ENCODE data around the gene FXN.
A peak's percentile ranks its signal among the peaks of the same experiment; 100 is the strongest.
"Not testable (repeated sequence)": the region's sequence is repeated elsewhere in the genome, so short reads cannot be mapped to it uniquely, and the experiment has no call there.

FXN gene

GRCh38 chr9:69027355-69028097, 8.0 kb upstream of the FXN start:
- peak; percentile 73 for DNase-seq

GRCh38 chr9:69028754-69029153, 6.8 kb upstream of the FXN start:
- peak; percentile 9 for DNase-seq

GRCh38 chr9:69029535-69029934, 6.0 kb upstream of the FXN start:
- no peak for DNase-seq

DNA sequence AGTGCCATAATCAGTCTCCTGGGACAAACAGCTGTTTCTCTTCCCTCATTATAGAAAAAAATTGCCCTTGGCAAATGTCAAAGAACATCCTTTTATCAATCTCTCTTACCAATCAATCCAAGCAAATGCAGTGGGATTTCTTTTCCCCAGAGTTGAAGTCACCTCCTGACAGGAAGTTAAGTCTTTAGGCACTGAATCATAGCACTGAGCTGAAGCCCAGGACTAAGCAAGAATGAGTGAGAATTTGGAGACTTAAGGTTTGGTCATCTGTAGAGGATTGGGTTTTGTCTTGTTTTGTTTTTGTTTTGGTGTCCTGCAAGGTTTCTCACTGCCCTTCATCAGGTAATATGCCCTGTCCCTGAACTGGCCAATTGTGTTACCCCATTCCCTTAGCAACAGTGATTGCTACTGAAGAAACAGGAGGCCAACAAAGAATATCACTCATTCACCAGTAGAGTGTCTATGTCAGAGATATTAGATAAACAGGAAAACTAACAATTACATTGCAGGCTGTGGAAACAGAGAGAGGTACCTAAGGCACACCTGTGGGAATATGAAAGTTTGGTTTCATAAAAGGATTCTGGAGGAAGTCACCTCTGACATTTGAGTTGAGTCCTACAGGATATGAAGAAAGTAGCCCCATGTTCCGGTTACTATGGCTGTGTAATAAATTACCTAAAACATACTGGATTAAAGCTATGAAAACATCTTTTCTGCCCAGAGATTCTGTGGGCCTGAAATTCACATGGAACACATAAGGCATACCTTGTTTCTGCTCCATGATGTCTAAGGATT, 4.5 kb upstream of the FXN start:
- DNase-seq: no peak

GRCh38 chr9:69034071-69034470, 1.5 kb upstream of the FXN start:
- DNase-seq: no peak

DNA sequence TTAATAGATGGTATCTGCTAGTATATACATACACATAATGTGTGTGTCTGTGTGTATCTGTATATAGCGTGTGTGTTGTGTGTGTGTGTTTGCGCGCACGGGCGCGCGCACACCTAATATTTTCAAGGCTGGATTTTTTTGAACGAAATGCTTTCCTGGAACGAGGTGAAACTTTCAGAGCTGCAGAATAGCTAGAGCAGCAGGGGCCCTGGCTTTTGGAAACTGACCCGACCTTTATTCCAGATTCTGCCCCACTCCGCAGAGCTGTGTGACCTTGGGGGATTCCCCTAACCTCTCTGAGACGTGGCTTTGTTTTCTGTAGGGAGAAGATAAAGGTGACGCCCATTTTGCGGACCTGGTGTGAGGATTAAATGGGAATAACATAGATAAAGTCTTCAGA, 757 bp downstream of the FXN start:
- peak; percentile 22 for DNase-seq

DNA sequence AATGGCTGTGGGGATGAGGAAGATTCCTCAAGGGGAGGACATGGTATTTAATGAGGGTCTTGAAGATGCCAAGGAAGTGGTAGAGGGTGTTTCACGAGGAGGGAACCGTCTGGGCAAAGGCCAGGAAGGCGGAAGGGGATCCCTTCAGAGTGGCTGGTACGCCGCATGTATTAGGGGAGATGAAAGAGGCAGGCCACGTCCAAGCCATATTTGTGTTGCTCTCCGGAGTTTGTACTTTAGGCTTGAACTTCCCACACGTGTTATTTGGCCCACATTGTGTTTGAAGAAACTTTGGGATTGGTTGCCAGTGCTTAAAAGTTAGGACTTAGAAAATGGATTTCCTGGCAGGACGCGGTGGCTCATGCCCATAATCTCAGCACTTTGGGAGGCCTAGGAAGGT, 1.2 kb downstream of the FXN start:
- no peak for DNase-seq

- DNase-seq: no peak
Observed at GRCh38 chr9:69040646-69041045, 5.1 kb downstream of the FXN start.

- peak; percentile 90 for DNase-seq
Observed at GRCh38 chr9:69044240-69045219, 9.0 kb downstream of the FXN start.

- DNase-seq: no peak
Observed at GRCh38 chr9:69045821-69046220, 10.3 kb downstream of the FXN start.

GRCh38 chr9:69046723-69047122, 11.2 kb downstream of the FXN start:
- no peak for DNase-seq

GRCh38 chr9:69047371-69047770, 11.8 kb downstream of the FXN start:
- no peak for DNase-seq

- no peak for DNase-seq
Observed at GRCh38 chr9:69049094-69049493, 13.5 kb downstream of the FXN start.

DNA sequence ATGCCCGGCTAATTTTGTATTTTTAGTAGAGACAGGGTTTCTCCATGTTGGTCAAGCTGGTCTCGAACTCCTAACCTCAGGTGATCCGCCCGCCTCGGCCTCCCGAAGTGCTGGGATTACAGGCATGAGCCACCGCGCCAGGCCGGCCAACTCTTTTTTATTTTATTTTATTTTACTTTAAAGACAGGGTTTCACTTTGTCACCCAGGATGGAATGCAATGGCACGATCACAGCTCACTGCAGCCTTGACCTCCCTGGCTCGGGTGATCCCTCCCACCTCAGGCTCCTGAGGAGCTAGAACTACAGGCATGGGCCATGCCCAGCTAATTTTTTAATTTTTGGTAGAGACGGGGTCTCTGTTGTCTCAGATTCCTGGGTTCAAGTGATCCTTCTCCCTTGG, 15.4 kb downstream of the FXN start:
- not testable (repeated sequence) for DNase-seq

DNA sequence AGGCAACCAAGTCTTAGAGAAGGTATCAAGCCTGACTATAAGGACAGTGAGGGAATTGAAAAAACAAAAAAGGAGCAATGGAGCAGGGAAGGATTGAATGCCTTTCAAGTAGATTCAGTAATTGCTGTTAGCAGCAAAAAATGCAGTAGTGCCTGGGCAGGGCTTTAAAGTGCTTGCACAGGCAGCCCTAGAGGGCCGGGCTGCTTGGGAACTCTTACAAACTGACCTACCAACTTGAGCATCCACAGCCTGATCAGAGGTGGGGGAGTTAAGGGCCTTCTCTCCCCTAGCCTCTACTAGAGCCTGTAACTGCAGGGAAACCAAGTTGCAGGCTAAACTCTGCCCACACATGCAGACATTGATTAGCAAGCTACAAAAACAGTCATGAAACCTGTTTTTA, 19.4 kb downstream of the FXN start:
- no peak for DNase-seq

- no peak for DNase-seq
Observed at GRCh38 chr9:69056191-69056815, 20.8 kb downstream of the FXN start.

GRCh38 chr9:69058101-69058500, 22.5 kb downstream of the FXN start:
- no peak for DNase-seq

DNA sequence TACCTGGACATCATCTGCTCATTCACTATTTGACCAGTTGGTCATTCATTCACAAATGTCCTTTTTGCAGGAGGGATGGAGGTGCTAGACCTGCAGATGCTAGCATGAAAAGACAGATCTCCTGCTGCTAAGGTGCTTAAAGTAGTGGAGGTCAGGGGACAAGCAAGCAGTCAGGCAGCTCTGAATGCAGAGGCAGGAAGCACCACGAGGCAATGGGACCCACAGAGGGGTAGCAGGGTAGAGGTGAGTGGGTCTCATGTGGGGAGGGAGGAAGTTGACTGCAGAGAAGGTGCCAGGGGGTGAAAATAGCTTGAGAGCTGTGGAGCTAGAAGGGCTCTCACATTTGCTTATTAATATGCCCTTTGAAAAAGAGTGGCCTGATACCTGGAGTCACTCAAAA, 25.2 kb downstream of the FXN start:
- DNase-seq: no peak

- no peak for DNase-seq
Observed at GRCh38 chr9:69062195-69062594, 26.6 kb downstream of the FXN start.

DNA sequence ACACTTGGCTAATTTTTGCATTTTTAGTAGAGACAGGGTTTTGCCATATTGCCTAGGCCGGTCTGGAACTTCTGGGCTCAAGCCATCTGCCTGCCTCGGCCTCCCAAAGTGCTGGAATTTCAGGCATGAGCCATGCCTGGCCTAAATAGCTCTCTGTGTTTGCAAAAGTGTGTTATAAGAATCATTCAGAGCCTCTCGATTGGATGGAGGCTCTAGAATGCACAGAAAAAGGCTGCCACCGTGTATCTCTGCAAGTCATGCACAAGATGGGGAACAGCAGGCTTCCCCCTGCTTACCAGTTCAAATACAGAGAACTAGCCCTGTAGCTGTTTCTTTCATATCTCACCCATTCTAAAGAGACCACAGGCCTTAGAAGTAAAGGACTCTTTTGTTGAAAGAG, 28.3 kb downstream of the FXN start:
- no peak for DNase-seq

DNA sequence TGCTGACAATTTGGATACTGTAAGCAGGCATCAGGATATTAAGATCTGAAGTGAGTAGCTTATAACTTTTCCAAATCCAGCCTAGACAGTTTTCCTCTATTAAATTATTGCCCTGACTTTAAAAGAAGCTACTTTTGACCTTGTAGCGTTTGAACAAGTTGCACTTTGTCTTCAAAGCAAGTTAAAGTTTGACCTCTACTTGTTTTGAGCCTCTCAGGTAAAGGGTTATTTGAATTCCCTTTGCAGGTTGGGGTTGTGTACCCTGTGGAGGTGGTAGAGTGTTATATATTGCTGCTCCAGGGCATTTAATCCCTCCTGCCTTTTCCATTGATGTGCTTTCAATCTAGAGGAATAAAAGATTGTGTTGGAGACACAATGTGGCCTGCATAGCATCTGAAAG, 30.1 kb downstream of the FXN start:
- DNase-seq: no peak

DNA sequence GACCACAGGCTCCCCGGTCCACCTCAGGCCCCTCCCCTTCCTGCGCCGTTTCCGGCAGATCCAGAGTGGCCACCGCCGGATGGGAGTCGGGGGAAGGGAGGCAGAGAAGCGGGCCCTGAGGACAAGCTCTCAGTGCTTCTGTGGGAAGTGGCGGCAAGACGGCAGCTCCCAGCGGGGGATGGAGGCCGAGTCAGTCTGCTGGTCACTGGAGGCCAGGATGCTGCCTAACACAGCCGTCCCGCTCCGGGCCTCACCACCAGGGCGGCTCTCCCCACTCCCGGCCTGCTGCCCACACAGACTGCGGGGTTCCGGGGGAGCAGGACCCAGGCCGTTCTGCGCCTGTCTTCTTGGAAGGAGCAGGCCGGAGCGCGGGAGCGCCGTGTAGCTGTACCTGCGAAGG, 31.4 kb downstream of the FXN start:
- DNase-seq: no peak

GRCh38 chr9:69070201-69070600, 34.6 kb downstream of the FXN start:
- DNase-seq: no peak
